ENCODE results near the gene HOXD3. TPM values are rescaled to one million over a fixed set of nuclear protein-coding genes. Genes with fewer than 3 reads are reported as not detected.

HOXD3 gene
- total RNA-seq, 2 experiments from 2014 or later, result not detected

GRCh38 chr2:176137252-176137580, 19.9 kb upstream of the HOXD3 start:
- Histone ChIP-seq H3K36me3 (ENCODE audit: insufficient read depth, low read length) (no peaks in the 10 kb centered on the region), H3K27ac (ENCODE audit: low read depth, low read length, poor library complexity, severe bottlenecking) (no peak overlapping the region), H3K4me3 (ENCODE audit: low read depth, low read length, poor library complexity, severe bottlenecking) (no peak overlapping the region), H4K20me1 (ENCODE audit: insufficient read depth, low read length) (no peaks in the 10 kb centered on the region), H2AFZ (ENCODE audit: low read length) (no peak overlapping the region), H3K4me1 (ENCODE audit: insufficient read depth, low read length, poor library complexity, severe bottlenecking) (peaks cover 3% of the 10 kb centered on the region), H3K79me2 (ENCODE audit: insufficient read depth, low read depth, low read length) (no peaks in the 10 kb centered on the region), H3K4me2 (ENCODE audit: low read length) (no peak overlapping the region), H3K9me3 (ENCODE audit: low read length) (no peaks in the 10 kb centered on the region), H3K9me2 (ENCODE audit: insufficient read depth, low read length) (no peaks in the 10 kb centered on the region)
- POLR2A ChIA-PET, result interaction anchor here (1.0 kb wide), 1 partner anchor 318 kb away, joined by 3 read pairs; no protein-coding TSS in a partner anchor
- BruUV-seq (replicated peaks), result no TSS peak
- intact Hi-C loops (cut with micrococcal nuclease; ENCODE audit: unreplicated experiment), result no loop called here
- no peak for DNase-seq (ENCODE audit: low spot score)
- CTCF ChIA-PET (ENCODE audit: unreplicated experiment), result no interaction called here
- TF ChIP-seq CTCF (conservative IDR thresholded peaks at IDR 0.05; ENCODE audit: low read length), result no peak
- TF ChIP-seq EZH2phosphoT487 (IDR thresholded peaks at IDR 0.05; ENCODE audit: borderline replicate concordance, low read depth, low read length), result no peak

- no peak overlapping the region for H3K4me2 ChIP-seq (ENCODE audit: low read length)
- intact Hi-C loops (cut with micrococcal nuclease; ENCODE audit: unreplicated experiment), result no loop called here
- ChIA-PET POLR2A (no interaction called here), CTCF (ENCODE audit: unreplicated experiment) (no interaction called here)
- no peak overlapping the region for H3K4me3 ChIP-seq (ENCODE audit: low read depth, low read length, poor library complexity, severe bottlenecking)
- TF ChIP-seq EZH2phosphoT487 (IDR thresholded peaks at IDR 0.05; ENCODE audit: borderline replicate concordance, low read depth, low read length) (no peak), CTCF (conservative IDR thresholded peaks at IDR 0.05; ENCODE audit: low read length) (no peak)
- no TSS peak for BruUV-seq (replicated peaks)
- no peaks in the 10 kb centered on the region for H3K36me3 ChIP-seq (ENCODE audit: insufficient read depth, low read length)
- H3K4me1 ChIP-seq (ENCODE audit: insufficient read depth, low read length, poor library complexity, severe bottlenecking), result peaks cover 3% of the 10 kb centered on the region
- no peaks in the 10 kb centered on the region for H3K79me2 ChIP-seq (ENCODE audit: insufficient read depth, low read depth, low read length)
- no peak overlapping the region for H2AFZ ChIP-seq (ENCODE audit: low read length)
- H3K9me3 ChIP-seq (ENCODE audit: low read length), result no peaks in the 10 kb centered on the region
- H3K9me2 ChIP-seq (ENCODE audit: insufficient read depth, low read length), result no peaks in the 10 kb centered on the region
- H3K27ac ChIP-seq (ENCODE audit: low read depth, low read length, poor library complexity, severe bottlenecking), result no peak overlapping the region
- H4K20me1 ChIP-seq (ENCODE audit: insufficient read depth, low read length), result no peaks in the 10 kb centered on the region
- DNase-seq (ENCODE audit: low spot score), result no peak
Measured at GRCh38 chr2:176137906-176138305, 19.2 kb upstream of the HOXD3 start.

- Histone ChIP-seq H3K4me3 (ENCODE audit: low read depth, low read length, poor library complexity, severe bottlenecking) (no peak overlapping the region), H3K4me2 (ENCODE audit: low read length) (no peak overlapping the region)
Measured at GRCh38 chr2:176138526-176138922, 18.6 kb upstream of the HOXD3 start.

More at GRCh38 chr2:176138526-176138922, 18.6 kb upstream of the HOXD3 start:
- no peak for TF ChIP-seq CTCF (conservative IDR thresholded peaks at IDR 0.05; ENCODE audit: low read length)
- no peak for TF ChIP-seq EZH2phosphoT487 (IDR thresholded peaks at IDR 0.05; ENCODE audit: borderline replicate concordance, low read depth, low read length)
- Histone ChIP-seq H3K4me1 (ENCODE audit: insufficient read depth, low read length, poor library complexity, severe bottlenecking) (peaks cover 3% of the 10 kb centered on the region), H2AFZ (ENCODE audit: low read length) (no peak overlapping the region), H3K36me3 (ENCODE audit: insufficient read depth, low read length) (no peaks in the 10 kb centered on the region), H3K9me2 (ENCODE audit: insufficient read depth, low read length) (no peaks in the 10 kb centered on the region), H3K27ac (ENCODE audit: low read depth, low read length, poor library complexity, severe bottlenecking) (no peak overlapping the region), H4K20me1 (ENCODE audit: insufficient read depth, low read length) (no peaks in the 10 kb centered on the region), H3K79me2 (ENCODE audit: insufficient read depth, low read depth, low read length) (no peaks in the 10 kb centered on the region), H3K9me3 (ENCODE audit: low read length) (no peaks in the 10 kb centered on the region)
- intact Hi-C loops (cut with micrococcal nuclease; ENCODE audit: unreplicated experiment), result no loop called here
- no TSS peak for BruUV-seq (replicated peaks)
- ChIA-PET CTCF (ENCODE audit: unreplicated experiment) (no interaction called here), POLR2A (interaction anchor here (0.6 kb wide), 1 partner anchor 518 kb away, joined by 4 read pairs; no protein-coding TSS in a partner anchor)
- no peak for DNase-seq (ENCODE audit: low spot score)

Data from OCI-LY7 (cell line).